Loucy (cell line): ENCODE measurements around the gene WDR83.
"Not testable (repeated sequence)": the region's sequence is repeated elsewhere in the genome, so short reads cannot be mapped to it uniquely, and the experiment has no call there.

ENCODE experiments used
- H2AFZ ChIP-seq: fragments of 200-600 bp; sonication (generic); 2 replicates; pipeline ENCODE4 v1.6.0; 2016; ENCODE audit warnings: antibody characterized with exemption, mild to moderate bottlenecking, low read length, moderate library complexity
- H3F3A ChIP-seq: fragments of 200-600 bp; 2 replicates; pipeline ENCODE4 v1.6.0; 2016; ENCODE audit warnings: antibody characterized with exemption, low read depth, mild to moderate bottlenecking
- H3K27me3 ChIP-seq: fragments of 200-600 bp; sonication (generic); 2 replicates; pipeline ENCODE4 v1.6.1; 2014; ENCODE audit warnings: low read length, mild to moderate bottlenecking; ENCODE audit not compliant: insufficient read depth, poor library complexity, severe bottlenecking
- H3K36me3 ChIP-seq: fragments of 200-600 bp; sonication (generic); 2 replicates; pipeline ENCODE4 v1.6.1; 2016; ENCODE audit warnings: low read length; ENCODE audit not compliant: insufficient read depth
- H3K4me1 ChIP-seq: fragments of 200-600 bp; sonication (generic); 2 replicates; pipeline ENCODE4 v1.5.1; 2014; ENCODE audit warnings: low read length, mild to moderate bottlenecking; ENCODE audit not compliant: insufficient read depth, poor library complexity, severe bottlenecking
- H3K4me2 ChIP-seq: fragments of 200-600 bp; sonication (generic); 2 replicates; pipeline ENCODE4 v1.6.0; 2014; ENCODE audit warnings: antibody characterized with exemption, low read length, low read depth, mild to moderate bottlenecking; ENCODE audit not compliant: poor library complexity, severe bottlenecking
- H3K4me3 ChIP-seq: fragments of 200-600 bp; sonication (generic); 2 replicates; pipeline ENCODE4 v1.5.1; 2014; ENCODE audit warnings: low read length, mild to moderate bottlenecking, mixed read lengths; ENCODE audit not compliant: poor library complexity, severe bottlenecking
- H3K79me2 ChIP-seq: fragments of 200-600 bp; sonication (generic); 2 replicates; pipeline ENCODE4 v1.6.1; 2014; ENCODE audit warnings: low read length; ENCODE audit not compliant: insufficient read depth
- H3K9ac ChIP-seq: fragments of 200-600 bp; sonication (generic); 2 replicates; pipeline ENCODE4 v1.6.0; 2014; ENCODE audit warnings: mild to moderate bottlenecking, low read depth, low read length, moderate library complexity; ENCODE audit not compliant: poor library complexity, severe bottlenecking
- H3K9me2 ChIP-seq: fragments of 200-600 bp; sonication (generic); replicated peaks from 2 replicates; pipeline ENCODE4 v1.6.1; 2016; ENCODE audit warnings: low read depth, low read length, mixed read lengths
- H3K9me3 ChIP-seq: fragments of 200-600 bp; sonication (generic); 2 replicates; pipeline ENCODE4 v1.6.1; 2014; ENCODE audit warnings: mild to moderate bottlenecking, antibody characterized with exemption, low read length, low read depth; ENCODE audit not compliant: insufficient read depth
- H4K20me1 ChIP-seq: fragments of 200-600 bp; sonication (generic); 2 replicates; pipeline ENCODE4 v1.6.0; 2014; ENCODE audit warnings: antibody characterized with exemption, low read length, mild to moderate bottlenecking; ENCODE audit not compliant: insufficient read depth, poor library complexity, severe bottlenecking
- EZH2phosphoT487 ChIP-seq: fragments of 200-600 bp; IDR thresholded peaks from 2 replicates; pipeline ENCODE4 v1.6.1; 2018; ENCODE audit warnings: antibody characterized with exemption, mild to moderate bottlenecking, moderate library complexity, borderline replicate concordance
- TF ChIP-seq, protein P1 (sequence below): fragments of 200-600 bp; sonication (generic); conservative IDR thresholded peaks from 2 replicates; pipeline ENCODE4 v1.5.1; 2014; ENCODE audit warnings: mild to moderate bottlenecking, antibody characterized with exemption, low read length

WDR83 gene

DNA sequence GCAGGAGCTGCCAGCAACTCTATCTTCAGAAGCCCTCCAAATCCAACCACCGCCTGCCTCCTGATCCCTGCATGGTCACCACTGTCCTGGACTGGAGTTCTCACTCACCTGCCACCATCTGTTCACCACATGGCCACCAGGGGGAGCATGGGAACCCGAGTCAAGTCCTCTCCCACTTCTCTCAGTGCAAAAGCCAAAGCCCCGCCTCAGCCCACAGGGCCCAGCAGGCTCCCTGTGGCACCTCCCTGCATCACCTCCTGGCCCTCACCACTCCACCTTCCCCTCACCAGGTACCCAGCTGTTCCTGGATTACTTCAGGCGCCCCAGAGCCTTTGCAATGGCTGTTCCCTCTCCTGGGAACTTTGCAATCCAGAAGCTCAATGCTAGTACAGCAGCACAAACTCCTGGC lies 9.8 kb downstream of the WDR83 start:
- H3K9me2 ChIP-seq, result no peaks in the 10 kb centered on the region
- H3K79me2 ChIP-seq, result peaks cover 17% of the 10 kb centered on the region
- H3K4me1 ChIP-seq, result peaks cover 8% of the 10 kb centered on the region
- no peak overlapping the region for H3K4me2 ChIP-seq
- H3K4me3 ChIP-seq, result no peak overlapping the region
- H3K27me3 ChIP-seq, result no peaks in the 10 kb centered on the region
- H3F3A ChIP-seq, result peaks cover 2% of the 10 kb centered on the region
- no peak overlapping the region for H3K9ac ChIP-seq
- no peak overlapping the region for H2AFZ ChIP-seq
- H3K36me3 ChIP-seq, result peaks cover 53% of the 10 kb centered on the region; the same call in 1 of the 2 replicates
- no peaks in the 10 kb centered on the region for H3K9me3 ChIP-seq
- peaks cover 16% of the 10 kb centered on the region for H4K20me1 ChIP-seq
- no peak for TF ChIP-seq EZH2phosphoT487
- TF ChIP-seq, protein P1, sequence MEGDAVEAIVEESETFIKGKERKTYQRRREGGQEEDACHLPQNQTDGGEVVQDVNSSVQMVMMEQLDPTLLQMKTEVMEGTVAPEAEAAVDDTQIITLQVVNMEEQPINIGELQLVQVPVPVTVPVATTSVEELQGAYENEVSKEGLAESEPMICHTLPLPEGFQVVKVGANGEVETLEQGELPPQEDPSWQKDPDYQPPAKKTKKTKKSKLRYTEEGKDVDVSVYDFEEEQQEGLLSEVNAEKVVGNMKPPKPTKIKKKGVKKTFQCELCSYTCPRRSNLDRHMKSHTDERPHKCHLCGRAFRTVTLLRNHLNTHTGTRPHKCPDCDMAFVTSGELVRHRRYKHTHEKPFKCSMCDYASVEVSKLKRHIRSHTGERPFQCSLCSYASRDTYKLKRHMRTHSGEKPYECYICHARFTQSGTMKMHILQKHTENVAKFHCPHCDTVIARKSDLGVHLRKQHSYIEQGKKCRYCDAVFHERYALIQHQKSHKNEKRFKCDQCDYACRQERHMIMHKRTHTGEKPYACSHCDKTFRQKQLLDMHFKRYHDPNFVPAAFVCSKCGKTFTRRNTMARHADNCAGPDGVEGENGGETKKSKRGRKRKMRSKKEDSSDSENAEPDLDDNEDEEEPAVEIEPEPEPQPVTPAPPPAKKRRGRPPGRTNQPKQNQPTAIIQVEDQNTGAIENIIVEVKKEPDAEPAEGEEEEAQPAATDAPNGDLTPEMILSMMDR, result peak; percentile 88

DNA sequence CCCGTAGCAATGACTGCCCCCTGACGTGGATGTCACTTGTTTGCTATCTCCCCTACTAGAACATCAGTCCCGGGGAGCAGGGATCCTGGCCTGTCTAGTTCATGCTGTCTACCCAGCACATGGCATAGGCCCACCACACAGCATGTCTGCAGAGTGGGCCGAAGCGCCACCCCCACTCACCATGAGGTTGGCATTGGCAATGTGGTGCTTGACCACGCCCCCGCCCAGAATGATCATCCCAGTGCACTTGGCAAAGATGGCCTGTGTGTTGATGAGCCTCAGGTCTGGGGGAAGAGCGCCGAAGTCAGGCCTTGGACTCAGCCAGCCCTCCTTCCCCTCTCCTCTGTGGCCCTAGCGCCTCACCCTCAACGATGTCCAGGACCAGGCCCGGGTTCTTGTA lies 10.3 kb downstream of the WDR83 start:
- Histone ChIP-seq H2AFZ (no peak overlapping the region), H3K9me3 (no peaks in the 10 kb centered on the region), H3K79me2 (peaks cover 17% of the 10 kb centered on the region), H3K4me2 (no peak overlapping the region), H3K9ac (no peak overlapping the region), H3K36me3 (peaks cover 53% of the 10 kb centered on the region; the same call in 1 of the 2 replicates), H3K4me1 (peaks cover 8% of the 10 kb centered on the region), H3K4me3 (no peak overlapping the region), H3K27me3 (no peaks in the 10 kb centered on the region), H3F3A (peaks cover 4% of the 10 kb centered on the region), H4K20me1 (peaks cover 16% of the 10 kb centered on the region), H3K9me2 (no peaks in the 10 kb centered on the region)
- TF ChIP-seq EZH2phosphoT487, result no peak
- TF ChIP-seq, protein P1, result no peak

DNA sequence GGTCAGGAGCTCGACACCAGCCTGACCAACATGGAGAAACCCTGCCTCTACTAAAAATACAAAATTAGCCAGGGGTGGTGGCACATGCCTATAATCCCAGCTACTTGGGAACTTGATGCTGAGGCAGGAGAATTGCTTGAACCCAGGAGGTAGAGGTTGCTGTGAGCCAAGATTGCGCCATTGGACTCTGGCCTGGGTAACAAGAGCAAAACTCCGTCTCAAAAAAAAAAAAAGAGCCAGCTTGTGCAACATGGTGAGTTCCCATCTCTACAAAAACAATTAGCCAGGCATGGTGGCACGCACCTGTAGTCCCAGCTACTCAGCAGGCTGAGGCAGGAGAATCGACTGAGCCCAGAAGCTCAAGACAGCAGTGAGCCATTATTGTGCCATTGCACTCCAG lies 11.4 kb downstream of the WDR83 start:
- H3K27me3 ChIP-seq, H2AFZ ChIP-seq, H3K4me3 ChIP-seq, H3K9me2 ChIP-seq, H3F3A ChIP-seq, H3K4me1 ChIP-seq, H3K9ac ChIP-seq, H3K4me2 ChIP-seq, H3K9me3 ChIP-seq: not testable (repeated sequence)
- peaks cover 17% of the 10 kb centered on the region for H3K79me2 ChIP-seq
- peaks cover 16% of the 10 kb centered on the region for H4K20me1 ChIP-seq
- H3K36me3 ChIP-seq, result peaks cover 50% of the 10 kb centered on the region; the same call in 1 of the 2 replicates

DNA sequence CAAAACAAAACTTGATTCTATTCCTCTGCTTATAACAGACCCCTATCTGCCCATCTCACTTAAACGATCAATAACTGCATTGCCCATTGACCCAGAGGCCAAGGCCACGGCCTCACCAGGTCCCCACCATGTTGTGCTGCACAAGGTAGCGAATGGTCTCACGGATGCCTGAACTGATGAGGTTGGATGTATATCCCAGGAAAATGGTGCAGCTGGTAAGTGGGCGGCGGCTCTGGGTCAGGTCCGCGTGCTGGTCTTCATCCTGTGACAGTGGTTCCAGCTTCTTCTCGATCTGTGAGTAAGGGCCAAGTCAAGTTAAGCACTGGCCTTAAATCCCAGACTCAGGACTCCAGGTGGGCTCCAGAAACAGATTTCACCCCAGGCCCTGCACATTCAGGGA lies 13.4 kb downstream of the WDR83 start:
- H3K36me3 ChIP-seq, result peaks cover 39% of the 10 kb centered on the region; the same call in 1 of the 2 replicates

More for the DNA sequence above, 13.4 kb downstream of the WDR83 start:
- no peaks in the 10 kb centered on the region for H3K27me3 ChIP-seq
- H3K9me3 ChIP-seq, result no peaks in the 10 kb centered on the region
- peak overlapping the region; percentile 64 for H3K4me2 ChIP-seq
- peaks cover 4% of the 10 kb centered on the region for H3F3A ChIP-seq
- no peak overlapping the region for H3K9ac ChIP-seq
- no peak for TF ChIP-seq EZH2phosphoT487
- TF ChIP-seq, protein P1, result no peak
- H2AFZ ChIP-seq, result no peak overlapping the region
- no peaks in the 10 kb centered on the region for H3K9me2 ChIP-seq
- peaks cover 8% of the 10 kb centered on the region for H3K4me1 ChIP-seq
- H3K4me3 ChIP-seq, result peak overlapping the region; percentile 59
- peaks cover 16% of the 10 kb centered on the region for H4K20me1 ChIP-seq
- H3K79me2 ChIP-seq, result peaks cover 17% of the 10 kb centered on the region
